GM18909 (cell line): ENCODE results near the gene MTMR12.
A peak's percentile ranks its signal among the peaks of the same experiment; 100 is the strongest.

Experiments
- ATAC-seq: cut with Tn5 transposase; IDR thresholded peaks from one replicate; pipeline ENCODE4 v1.9.1; 2021; ENCODE audit warnings: mild to moderate bottlenecking; ENCODE audit not compliant: unreplicated experiment, poor library complexity

The MTMR12 gene

DNA sequence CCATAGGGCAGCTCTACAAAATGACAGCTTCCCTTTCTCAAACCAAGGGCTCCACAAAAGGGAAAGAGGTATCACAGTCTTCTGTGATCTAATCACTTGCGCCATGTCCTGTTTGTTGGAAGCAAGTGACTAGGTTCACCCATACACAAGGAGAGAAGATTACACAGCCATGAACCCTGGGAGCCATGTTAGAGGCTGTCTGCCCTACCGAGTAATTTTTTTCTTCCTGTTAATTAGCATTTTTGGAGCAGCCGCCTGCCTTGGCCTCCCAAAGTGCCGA is 105.4 kb downstream of the MTMR12 start:
- ATAC-seq: no peak

- ATAC-seq: no peak
Observed at GRCh38 chr5:32206509-32207354, 106.0 kb downstream of the MTMR12 start.

GRCh38 chr5:32206053-32206452 is 106.7 kb downstream of the MTMR12 start:
- no peak for ATAC-seq

- ATAC-seq: no peak
Observed at GRCh38 chr5:32202394-32202793, 110.3 kb downstream of the MTMR12 start.

GRCh38 chr5:32201122-32201753 is 111.5 kb downstream of the MTMR12 start:
- ATAC-seq: no peak

DNA sequence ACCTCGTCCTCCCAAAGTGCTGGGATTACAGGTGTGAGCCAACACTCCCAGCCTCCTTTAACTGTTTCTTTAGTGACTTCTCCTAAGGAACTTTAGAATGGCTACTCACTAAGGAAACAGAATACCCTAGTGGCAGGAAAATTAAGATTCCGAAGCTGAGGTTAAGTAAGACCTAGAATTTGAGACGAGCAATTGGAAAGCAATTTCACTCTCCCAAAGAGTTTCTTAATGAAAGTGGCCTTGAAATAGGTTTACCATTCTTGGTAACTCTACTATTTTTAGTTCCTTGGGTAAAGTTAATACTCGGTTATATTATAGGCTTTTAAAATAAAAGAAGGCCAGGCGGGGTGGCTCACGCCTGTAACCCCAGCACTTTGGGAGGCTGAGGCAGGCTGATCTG is 115.7 kb downstream of the MTMR12 start:
- ATAC-seq: no peak

- ATAC-seq: no peak
Observed at GRCh38 chr5:32195265-32195664, 117.5 kb downstream of the MTMR12 start.

GRCh38 chr5:32193591-32193990 is 119.1 kb downstream of the MTMR12 start:
- ATAC-seq: peak; percentile 68

DNA sequence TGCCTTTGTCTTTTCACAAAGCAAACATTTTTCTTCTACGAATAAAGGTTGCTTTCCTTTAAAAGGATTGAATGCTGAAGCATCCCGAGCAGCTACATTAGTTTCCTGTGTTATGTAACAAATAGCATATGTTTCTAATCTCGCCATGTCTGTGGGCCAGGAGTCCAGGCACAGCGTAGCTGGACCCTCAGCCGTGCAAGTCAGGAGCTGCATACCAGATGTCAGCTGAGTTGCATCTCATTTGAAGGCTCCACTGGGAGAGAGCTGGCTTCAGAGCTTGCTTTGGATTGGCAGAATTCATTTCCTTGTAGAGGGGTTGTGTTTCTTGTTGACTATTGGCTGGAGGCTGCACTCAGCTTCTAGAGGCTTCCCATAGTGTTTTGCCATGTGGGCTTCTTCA is 122.6 kb downstream of the MTMR12 start:
- ATAC-seq: no peak

DNA sequence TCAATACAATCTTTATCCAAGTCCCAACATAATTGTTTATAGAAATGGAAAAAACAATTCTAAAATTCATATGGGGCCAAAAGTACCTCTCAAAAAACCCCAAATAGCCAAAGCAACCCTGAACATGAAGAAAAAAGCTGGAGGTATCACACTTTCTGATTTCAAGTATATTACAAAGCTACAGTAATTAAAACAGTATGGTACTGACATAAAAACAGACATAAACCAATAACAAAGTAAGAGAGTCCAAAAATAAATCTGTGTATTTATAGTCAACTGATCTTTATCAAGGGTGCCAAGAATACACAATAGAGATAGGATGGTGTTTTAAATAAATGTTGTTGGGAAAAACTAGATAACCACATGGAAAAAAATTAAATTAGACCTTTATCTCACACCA is 125.1 kb downstream of the MTMR12 start:
- ATAC-seq: no peak

- peak; percentile 79 for ATAC-seq
Observed at GRCh38 chr5:32182463-32183063, 130.2 kb downstream of the MTMR12 start.
